HG03442 (cell line): ENCODE measurements around the gene FSD1.
"Not testable (repeated sequence)": the region's sequence is repeated elsewhere in the genome, so short reads cannot be mapped to it uniquely, and the experiment has no call there.

Experiments used
- ATAC-seq: cut with Tn5 transposase; IDR thresholded peaks from one replicate; pipeline ENCODE4 v1.9.1; 2021; ENCODE audit warnings: mild to moderate bottlenecking, moderate library complexity; ENCODE audit not compliant: unreplicated experiment

FSD1 gene

DNA sequence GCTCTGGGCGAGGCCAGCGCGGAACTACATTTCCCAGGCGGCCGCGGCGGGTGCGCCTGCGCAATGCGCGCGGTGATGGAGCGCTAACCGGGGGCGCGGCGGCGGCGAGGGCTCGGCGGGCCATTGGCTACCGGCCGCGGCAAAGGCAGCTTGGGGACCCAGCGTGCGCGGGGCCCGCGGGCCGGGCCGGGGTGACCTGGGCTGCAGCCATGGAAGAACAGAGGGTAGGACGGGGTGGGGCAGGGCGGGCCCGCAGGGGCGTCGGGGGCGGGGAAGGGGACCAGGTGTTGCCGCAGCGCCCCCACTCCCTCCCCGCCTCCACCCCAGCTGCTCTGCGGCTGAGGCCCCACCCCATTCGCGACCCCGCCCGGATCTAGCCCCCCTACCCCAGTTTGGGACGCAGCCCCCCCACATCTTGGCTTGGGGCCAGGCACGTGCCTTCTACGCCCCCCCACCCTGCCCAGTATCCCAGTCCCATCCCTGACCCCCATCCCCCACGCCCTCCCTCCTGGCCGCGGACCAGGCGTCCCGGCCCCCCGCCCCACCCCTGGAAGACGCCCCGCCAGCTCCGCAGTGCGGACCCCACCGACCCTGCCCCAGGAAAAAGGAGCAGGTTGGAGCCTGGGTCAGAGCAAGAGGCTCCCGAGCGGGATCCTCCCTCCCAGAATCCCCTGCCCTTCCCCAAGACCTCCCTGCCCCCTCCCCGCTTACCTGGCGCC, at the start of gene FSD1:
Gene FSD1 (plus strand): TSS at position 61 of the 719 bp plus-strand sequence. CDS start 149 bp downstream, at position 210.
- no peak for ATAC-seq

DNA sequence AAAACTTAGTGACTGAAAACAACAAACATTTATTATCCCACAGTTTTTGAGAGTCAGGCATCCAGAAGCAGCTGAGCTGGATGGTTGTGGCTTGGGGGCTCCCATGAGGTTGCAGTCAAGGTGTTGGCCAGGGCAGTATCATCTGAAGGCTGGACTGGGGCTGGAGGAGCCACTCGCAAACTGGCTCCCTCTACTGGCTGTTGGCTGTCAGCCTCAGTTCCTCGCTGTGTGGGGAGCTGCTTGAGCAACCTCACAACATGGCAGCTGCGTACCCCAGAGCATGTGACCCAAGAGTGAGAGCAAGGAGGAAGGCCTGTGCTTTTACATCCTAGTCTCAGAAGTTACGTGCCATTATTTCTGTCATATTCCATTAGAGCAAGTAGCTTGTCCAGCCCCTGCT, 47.8 kb upstream of the FSD1 start:
- no peak for ATAC-seq

DNA sequence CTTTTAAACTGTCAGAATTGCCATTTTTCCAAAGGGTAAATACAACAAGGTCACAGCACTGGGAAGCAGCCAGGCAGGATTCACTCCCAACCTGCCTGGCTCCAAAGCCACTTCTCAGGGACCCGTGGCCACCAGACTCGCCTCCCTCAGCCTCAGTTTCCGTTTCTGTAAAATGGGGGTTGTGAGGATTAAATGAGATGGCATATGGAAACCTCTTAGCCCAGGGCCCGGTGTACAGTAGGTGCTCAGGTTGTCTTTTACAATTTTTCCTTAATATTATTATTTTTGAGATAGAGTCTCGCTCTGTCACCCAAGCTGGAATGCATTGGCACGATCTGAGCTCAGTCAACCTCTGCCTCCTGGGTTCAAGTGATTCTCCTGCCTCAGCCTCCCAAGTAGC, 47.4 kb upstream of the FSD1 start:
- ATAC-seq = no peak

DNA sequence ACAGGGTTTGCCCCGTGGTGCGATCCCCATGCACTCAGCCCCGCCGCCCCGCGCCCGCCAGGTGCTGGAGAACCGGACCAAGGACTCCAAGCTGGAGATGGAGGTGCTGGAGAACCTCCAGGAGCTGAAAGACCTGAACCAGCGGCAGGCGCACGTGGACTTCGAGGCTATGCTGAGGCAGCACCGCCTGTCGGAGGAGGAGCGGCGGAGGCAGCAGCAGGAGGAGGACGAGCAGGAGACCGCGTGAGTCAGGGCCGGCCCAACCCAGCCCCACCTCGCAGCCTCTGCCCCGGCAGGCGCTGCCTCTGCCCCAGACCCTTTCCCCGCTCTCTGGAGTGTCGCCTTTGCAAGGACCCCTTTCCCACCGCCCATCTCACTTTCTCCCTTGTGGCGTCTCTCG, 46.2 kb upstream of the FSD1 start:
- ATAC-seq = no peak

DNA sequence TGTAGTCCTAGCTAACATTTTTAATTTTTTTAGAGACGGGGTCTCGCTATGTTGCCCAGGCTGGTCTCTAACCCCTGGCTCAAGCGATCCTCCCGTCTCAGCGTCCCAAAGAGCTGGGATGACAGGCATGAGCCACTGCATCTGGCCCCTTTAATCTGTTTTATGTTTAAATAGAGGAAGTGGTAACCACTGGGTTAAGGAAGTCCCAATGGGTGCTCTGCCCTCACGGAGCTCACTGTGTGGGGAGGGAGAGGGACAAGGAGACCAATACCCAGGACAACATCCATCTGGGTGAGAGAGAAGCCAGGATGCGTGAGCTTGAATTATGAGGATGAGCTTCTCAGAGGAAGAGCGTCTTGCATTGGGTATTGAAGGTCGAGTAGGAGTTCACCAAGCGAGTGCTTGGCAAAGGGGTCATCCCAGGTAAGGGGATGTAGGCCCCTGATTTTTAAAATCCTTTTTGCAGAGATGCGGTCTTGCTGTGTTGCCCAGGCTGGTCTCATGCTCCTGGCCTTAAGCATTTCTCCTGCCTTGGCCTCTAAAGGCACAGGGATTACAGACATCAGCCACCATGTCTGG, 43.7 kb upstream of the FSD1 start:
- no peak for ATAC-seq

DNA sequence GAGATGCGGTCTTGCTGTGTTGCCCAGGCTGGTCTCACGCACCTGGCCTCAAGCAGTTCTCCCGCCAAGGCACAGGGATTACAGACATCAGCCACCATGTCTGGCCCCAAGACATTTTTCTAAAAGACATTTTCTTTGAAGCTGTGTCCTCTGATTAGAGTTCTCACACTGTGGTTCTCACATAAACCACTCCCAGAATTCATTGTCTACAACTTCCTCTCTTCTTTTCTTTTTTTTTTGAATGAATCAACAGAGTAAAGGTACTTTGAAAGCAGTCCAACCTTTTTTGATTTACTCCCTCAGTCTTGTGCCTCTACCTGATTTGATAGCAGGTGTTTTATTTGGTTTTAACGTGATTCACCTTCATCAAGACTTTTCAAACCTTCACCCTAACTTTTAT, 39.6 kb upstream of the FSD1 start:
- no peak for ATAC-seq

DNA sequence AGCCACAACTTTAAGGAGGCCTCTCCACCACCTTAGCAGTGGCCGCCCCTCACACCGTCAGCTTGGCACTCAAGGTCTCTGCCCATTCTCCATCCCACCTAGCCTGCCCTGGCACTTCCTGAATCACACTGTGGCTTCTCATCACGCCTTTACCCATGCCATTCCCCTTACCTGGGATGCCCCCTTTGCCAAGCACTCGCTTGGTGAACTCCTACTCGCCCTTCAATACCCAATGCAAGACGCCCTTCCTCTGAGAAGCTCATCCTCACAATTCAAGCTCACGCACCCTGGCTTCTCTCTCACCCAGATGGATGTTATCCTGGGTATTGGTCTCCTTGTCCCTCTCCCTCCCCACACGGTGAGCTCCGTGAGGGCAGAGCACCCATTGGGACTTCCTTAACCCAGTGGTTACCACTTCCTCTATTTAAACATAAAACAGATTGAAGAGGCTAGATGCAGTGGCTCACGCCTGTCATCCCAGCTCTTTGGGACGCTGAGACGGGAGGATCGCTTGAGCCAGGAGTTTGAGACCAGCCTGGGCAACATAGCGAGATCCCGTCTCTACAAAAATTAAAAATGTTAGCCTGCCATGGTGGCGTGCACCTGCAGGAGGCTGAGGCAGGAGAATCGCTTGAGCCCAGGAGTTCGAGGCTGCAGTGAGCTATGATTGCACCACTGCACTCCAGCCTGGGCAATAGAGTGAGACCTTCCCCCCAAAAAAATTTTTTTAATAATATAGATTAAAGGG, 38.0 kb upstream of the FSD1 start:
- ATAC-seq = no peak

DNA sequence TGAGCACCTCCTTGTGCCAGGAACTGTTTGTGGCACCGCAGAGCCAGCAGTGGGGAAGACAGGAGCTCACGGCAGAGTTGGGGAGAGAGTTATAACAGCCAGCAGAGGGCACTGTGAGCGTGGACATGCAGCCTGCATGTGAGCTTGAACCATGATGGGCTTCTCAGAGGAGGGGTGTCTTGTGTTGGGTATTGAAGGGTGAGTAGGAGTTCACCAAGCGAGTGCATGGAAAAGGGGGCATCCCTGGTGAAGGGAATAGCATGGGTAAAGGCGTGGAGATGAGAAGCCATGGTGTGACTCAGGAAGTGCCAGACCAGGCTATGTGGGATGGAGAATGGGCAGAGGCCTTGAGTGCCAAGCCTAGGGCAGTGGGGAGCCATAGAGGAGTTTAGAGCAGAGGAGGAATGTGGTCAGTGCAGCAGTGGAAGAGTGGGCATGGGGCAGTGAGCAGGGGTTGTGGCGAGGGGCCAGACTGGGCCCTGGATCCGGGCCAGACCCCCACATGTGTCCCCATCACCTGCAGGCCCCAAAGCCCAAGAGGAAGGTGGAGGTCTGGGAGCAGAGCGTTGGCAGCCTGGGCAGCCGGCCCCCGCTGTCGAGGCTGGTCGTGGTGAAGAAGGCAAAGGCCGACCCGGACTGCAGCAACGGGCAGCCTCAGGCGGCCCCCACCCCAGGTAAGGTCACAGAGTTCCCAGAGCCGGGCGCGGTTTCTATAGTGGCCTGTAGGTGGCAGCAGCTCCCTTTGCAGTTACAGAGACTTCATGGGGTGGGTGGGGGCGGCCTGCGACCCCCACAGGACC, 37.1 kb upstream of the FSD1 start:
- no peak for ATAC-seq

DNA sequence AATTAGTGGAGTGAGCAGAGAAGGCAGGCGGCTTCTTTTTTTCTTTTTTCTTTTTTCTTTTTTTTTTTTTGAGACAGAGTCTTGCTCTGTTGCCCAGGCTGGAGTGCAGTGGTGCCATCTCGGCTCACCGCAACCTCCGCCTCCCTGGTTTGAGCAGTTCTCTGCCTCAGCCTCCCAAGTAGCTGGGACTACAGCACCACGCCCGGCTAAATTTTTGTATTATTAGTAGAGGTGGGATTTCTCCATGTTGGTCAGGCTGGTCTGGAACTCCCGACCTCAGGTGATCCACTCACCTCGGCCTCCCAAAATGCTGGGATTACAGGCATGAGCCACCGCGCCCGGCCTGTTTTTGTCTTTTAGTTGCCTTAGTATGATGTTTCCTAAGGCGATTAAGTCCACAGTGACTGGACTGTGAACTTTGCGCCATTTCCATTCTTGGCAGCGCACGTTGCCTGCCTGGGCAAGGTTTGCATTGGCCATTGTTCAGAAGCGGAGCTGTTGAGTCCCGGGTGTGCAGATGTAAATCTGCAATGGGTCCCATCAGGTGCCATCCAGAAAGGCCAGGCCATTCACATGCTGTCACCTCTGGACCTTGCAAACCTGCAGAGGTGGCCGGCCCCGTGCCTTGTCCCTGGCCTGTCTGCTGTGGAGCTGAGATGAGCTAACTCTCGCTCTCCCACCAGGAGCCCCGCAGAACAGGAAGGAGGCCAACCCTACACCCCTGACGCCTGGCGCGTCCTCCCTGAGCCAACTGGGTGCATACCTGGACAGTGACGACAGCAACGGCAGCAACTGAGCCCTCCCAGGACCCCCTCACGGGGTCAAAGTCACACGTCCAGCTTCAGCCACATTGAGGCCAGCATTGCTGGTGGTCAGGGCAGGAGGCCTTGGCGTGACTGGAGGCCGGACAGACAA, 36.2 kb upstream of the FSD1 start:
- ATAC-seq = no peak

DNA sequence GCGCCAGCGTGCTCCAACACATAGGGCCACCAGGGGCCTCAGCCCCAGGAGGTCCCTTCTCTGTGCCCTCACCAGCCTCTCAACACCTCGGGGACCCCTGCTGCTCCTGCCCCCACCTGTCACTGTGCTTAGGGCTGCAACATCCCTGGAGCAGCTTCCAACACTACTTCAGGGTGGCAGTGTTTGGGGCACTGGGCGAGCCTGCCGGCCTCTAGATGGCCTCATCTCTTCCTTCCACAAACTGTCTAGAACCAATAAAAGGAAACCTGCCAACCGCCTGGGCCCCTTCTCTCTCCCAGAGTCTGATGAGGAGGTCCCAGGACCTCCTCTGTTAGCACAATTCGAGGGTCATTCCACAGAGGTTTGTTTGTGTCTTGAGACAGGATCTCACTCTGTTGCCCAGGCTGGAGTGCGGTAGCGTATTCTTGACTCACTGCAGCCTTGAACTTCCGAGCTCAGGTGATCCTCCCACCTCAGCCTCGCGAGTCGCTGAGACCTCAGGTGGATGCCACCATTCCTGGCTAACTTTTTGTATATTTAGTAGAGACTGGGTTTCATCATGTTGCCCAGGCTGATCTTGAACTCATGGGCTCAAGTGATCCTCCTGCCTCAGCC, 35.5 kb upstream of the FSD1 start:
- ATAC-seq = no peak

DNA sequence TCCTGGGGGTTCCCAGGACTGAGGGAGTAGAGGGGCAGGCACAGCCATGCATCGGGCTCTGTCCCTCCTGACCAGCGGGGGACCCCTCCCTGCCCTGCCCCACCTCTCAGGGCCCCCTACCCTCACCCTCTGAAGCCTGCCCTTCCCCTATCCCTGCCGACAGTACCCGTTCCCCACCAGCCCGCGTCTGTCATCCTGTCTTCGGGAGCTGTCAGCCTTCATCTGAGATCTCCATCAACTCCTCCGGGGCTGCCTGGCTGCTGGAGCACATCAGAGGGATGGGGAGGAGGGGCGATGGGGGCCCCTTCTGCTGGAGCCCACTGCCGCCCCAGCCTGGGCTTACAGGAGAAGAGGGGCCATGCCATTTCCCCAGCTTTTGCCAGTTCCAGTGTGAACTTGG, 31.5 kb upstream of the FSD1 start:
- no peak for ATAC-seq

DNA sequence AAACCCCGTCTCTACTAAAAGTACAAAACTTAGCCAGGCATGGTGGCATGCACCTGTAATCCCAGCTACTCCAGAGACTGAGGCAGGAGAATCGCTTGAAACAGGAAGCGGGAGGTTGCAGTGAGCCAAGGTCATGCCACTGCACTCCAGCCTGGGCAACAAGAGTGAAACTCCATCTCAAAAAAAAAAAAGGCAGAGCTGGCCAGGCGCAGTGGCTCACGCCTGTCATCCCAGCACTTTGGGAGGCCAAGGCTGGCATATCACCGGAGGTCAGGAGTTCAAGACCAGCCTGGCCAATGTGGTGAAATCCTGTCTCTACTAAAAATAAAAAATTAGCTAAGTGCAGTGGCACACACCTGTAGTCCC, 30.1 kb upstream of the FSD1 start:
- ATAC-seq = not testable (repeated sequence)

DNA sequence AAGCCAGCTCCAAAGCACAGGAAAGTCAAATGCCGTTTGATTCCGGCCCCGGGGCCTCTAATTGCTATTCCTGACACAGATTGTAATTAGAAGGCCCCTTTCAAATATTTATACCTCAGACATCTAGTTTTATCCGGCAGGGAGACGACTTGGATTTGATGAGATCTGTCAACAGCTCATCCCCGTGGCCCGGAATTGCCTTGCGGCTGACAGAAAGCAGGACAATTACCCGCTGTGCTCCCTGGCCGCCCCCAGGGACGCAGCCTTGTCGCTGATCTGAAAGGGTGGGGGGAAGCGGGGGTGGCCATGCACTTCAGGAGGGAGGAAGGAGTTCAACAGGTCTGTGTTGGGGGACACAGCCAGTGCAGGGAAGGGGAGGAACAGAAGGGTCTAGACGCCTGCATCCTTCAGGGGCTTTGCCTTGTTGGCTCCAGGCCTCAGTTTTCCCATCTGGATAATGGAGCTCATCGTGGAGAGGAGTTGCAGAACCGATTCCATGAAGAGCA, 27.2 kb upstream of the FSD1 start:
- no peak for ATAC-seq

DNA sequence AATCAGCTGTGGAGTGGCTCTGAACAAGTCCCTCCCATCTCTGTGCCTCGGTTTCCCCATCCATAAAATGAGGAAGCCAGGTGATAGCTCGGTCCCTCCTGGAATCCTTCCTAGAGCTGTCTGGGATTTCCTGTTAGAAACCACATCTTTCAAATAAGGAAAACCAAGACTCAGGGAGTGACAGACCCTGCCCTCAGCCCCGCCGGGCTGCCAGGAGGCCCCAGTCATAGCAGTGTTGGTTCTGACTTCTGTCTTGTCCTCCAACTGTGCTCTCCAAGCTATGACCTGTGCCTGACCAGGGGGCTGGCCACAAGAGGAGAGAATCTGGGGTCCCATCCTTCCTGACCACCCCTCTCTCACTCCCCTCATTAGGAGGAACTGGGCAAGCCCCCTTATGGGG, 26.4 kb upstream of the FSD1 start:
- ATAC-seq = no peak

DNA sequence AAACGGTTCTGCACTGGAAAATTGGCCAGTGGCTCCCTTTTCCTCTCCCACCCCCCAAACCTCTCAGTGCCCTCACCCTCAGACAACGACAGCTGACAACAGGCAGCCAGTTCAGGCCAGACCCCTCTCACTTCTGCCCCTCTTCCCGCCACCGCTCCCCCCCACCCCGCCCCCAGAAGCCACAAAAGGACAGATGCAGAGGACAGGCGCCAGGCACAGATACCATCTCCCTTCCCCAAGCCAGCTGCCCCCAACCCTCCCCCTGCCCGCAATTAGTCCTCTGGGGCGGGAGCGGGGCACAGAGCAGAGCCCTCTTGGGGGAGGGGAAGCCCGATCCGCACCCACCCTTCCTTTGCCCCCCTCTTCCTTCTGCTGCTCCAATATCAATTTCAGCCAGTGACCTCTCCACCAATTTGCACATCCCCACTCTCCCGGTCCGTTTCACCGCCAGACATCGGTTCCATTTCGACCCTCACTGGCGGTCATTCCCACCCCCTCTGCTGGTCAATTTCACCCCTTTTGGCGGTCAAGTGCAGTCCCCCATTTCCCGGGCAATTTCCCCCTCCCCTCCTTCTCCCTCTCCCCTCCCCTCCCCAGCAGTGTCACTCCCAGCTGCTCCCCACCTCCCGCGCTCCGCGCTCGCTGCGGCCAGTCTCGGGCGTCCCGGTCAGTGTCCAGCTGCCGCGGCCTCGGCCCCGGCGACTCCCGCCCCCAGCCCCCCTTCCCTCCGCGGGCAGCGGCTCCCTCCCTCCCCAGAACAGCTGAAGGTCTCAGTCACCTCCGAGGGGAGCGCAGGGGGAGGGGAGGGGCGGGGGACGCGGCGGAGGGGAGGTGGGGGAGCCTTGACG, 25.8 kb upstream of the FSD1 start, which contains the start of gene SHD:
Gene SHD (plus strand): TSS at position 848 of the 848 bp plus-strand sequence. CDS start 798 bp downstream, outside the sequence.
- ATAC-seq = no peak

DNA sequence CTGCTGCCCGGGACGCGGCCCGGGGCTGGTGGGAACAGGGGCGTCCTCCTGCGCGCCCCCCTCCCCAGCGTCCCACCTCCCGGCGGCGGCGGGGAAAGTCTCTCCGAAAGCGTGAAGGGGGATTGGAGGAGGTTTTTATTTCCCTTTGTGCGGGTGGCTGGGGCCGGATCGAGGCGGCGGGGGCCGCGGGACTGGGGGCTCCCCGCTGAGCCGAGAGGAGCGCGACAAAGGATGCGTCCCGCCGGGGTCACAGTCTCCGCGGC, 25.2 kb upstream of the FSD1 start:
- no peak for ATAC-seq

DNA sequence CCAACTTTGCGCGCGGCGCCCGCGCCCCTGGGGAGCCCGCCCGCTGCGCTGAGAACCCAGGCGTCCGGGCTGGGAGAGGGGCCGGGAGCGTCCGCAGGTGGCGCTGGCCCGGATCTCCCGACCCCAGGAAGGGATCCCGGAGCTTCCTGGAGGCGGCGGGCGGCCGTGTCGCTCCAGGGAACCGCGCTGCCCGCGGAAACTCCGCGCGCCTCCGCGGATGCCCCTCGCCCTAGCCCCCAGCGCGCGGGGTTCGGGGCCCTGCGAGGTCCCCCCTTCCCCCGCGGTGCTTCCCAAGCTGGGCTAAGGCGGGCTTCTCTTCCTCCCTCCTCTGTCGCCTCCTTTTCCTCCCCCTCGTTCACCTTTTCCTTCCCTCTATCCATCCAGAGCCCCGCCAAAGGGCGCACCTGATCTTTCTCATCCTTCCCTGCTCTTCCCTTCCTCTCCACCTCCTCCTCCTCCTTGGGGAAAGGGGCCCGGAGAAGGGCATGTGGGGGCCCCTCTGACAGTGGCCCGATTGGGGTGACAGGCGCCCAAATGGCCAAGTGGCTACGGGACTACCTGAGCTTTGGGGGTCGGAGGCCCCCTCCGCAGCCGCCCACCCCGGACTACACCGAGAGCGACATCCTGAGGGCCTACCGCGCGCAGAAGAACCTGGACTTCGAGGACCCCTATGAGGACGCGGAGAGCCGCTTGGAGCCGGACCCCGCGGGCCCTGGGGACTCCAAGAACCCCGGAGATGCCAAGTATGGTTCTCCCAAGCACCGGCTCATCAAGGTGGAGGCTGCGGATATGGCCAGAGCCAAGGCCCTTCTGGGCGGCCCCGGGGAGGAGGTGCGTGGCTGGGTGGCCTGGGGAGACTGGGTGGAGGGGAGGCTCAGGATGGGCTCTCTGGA, 24.6 kb upstream of the FSD1 start:
- ATAC-seq = no peak
